ENCODE results near the gene ZMYND8.
A peak's percentile ranks its signal among the peaks of the same experiment; 100 is the strongest.
"Not testable (repeated sequence)": the region's sequence is repeated elsewhere in the genome, so short reads cannot be mapped to it uniquely, and the experiment has no call there.

ZMYND8 gene

DNA sequence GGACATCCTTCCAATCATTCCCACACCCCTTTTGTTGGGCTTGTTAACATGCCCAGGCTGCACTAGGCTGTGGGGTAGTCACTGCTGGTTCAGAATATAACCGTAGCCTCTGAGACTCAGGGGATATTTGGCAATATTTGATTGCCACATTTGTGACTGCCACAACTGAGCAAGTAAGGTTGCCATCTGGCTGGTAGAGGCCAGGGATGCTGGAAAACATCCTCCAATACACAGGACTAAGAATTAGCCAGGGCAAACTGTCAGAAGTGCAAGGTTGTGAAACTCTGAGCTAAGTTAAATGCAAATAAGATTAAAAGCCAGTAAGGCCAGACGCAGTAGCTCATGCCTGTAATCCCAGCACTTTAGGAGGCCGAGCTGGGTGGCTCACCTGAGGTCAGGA, 112.0 kb downstream of the ZMYND8 start:
- no peak for DNase-seq (ENCODE audit: low read depth)

DNA sequence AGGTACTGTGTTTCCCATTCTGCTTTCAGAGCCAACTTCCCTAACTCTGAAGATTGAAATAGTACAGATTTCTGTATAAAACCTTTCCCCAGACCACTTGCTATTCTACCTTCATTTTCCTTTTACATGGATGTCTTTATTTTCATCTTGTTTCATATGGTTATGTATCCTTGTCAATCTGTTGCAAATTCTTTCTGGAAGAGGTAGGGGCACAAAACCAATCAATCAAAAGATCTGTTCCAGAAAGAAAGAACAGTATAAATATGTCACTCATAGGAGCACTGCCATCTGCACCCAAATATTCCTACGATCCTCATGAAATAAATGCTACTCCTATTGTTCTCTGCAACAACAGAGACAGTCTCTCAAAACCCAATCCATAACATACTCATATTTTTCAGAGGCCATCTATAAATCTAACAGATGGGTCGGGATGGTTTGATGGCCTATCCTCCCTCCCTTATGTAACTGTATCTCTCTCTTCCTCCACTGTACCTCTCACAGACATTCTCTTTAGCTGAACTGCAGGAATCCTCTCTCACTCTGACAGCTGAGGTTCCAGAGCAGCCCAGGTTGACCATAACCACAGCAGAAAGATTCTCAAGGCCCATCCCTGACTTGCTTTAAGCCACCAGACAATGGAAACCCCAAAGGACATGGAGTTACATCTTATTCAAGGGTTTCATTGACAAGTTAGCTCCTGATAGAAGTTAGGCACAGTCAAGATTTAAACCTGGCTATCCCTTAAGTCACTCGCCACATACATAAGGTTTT, 112.8 kb downstream of the ZMYND8 start:
- DNase-seq (ENCODE audit: low read depth) = no peak

DNA sequence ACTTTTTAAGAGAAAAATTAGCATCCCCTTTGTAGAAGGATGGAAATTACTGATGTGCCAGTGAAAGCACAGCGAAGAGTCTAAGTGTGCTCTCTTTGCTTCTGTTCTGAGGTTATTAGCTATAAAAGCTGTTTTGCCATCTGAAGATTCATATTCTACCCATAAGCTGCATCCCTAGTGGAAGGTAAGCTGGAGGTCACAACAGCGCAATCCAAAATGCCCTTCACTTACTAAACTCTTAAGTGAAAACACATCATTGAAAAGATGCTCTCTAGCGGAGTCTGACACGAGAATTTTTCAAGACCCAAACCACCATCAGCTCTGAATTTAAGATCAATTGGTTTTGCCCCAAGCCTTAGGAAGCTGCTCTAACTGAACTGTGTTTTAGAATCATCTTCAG, 113.5 kb downstream of the ZMYND8 start:
- no peak for DNase-seq (ENCODE audit: low read depth)

DNA sequence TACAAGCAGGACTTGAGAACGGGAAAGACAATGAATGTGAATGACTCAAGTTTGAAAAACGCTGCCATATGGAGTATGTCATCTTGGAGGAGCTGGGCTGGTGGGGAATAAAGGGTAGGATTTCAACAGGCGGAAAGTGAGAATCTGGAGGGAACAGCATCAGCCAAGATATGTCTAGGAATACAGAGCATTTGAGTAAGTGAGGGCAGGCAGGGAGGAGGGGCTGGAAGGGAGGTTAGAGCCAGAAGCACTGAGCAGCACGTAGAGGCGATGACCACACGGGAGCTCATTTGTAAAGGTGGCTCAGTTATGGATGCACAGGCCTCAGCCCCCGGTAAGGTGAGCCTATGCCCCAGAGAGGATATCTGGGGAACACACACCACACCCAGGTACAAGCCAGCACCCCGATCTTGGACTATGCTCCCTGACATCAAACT, 115.1 kb downstream of the ZMYND8 start:
- DNase-seq (ENCODE audit: low read depth) = peak; percentile 74

DNA sequence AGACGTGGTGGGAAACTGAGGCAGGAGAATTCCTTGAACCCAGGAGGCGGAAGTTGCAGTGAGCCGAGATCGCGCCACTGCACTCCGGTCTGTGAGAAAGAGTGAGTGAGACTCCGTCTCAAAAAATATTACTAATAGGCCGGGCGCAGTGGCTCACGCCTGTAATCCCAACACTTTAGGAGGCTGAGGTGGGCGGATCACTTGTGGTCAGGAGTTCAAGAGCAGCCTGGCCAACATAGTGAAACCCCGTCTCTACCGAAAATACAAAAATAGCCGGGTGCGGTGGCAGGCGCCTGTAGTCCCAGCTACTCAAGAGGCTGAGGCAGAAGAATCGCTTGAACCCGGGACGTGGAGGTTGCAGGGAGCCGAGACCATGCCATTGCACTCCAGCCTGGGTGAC, 116.4 kb downstream of the ZMYND8 start:
- not testable (repeated sequence) for DNase-seq (ENCODE audit: low read depth)

DNA sequence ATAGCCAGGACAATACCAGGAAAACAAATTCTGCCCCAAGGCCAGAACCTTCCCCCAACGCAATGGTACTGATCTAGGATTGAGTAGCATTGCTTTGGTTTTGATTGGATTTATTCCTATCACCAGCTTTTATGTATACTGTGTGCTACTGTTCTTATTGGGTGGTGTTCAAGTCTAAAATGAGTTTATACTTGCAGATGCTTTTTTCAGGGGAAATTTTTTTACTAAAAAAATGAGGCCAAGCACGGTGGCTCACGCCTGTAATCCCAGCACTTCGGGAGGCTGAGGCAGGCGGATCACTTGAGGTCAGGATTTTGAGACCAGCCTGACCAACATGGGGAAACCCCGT, 116.8 kb downstream of the ZMYND8 start:
- no peak for DNase-seq (ENCODE audit: low read depth)

DNA sequence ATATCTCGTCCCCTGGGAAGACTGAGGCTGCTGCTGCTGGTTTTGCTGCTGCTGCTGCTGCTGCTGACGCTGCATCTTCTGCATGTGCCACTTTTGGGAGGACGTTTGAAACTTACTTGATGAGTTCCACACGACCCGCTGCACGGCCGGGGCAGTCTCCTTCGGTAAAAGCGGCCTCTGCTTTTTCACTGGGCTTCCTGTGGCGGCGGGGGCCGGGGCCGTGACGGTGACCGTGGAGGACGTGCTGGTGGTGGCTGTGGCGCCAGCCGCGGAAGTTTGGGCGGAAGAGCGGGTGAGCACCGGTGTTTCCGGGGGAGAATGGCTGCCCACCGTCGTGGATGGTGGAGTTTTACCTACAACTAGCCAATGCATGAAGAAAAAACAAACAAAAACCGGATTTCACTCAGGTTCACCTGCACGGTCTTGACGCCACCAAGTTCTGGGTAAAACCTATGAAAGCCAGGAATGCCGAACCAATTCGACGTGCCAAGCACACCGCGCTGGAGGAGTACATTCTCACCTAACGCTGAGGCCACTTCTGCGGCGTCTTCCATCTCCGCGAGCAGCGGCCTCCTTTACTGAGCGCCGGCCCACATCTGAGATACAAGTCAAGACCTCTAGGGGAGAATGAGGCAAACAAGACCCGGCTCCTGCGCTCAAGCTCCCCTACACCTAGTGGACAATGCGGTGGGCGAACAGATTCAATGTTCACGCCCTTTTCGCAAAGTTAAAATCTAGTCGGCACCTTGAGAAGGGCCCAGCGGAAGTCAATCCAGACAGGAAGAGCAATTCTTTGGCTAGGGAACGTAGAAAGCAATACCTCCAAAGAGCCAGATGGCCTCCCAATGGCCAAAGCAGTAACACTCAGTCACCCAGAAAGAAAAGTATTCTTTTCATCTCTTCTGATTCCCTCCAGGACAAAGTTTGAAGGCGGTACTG, 117.5 kb downstream of the ZMYND8 start:
- no peak for DNase-seq (ENCODE audit: low read depth)

DNA sequence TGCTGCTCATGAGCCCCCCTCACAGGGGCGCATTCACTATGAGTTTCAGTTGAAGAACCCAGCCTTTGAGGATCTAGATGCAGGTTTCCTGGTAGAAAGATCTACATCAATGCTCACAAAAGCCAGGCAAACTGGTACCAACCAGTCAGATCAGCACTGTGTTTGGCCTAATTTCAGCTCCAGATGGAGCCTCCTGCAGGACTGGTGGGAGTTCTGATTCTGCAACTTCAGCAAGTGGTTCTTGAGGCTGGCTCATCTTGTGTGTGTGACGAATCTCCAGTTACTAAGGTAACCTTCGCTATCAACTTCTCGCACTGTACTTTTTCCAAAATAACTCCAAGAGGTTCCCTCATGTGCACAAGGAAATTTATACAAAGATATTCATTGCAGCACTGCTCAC, 118.8 kb downstream of the ZMYND8 start:
- no peak for DNase-seq (ENCODE audit: low read depth)

DNA sequence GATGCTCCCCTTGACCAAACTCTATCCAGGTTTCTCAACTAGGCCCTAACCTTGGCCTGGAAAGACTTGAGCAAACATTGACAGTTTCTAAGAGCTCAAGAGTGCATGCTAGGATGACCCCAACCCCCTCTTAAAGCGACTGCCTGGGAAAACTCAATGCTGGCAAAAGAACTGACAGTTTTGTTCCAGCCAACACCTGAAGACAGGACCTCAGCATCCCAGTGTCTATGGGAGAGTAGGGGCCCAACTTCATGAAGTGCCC, 119.9 kb downstream of the ZMYND8 start:
- DNase-seq (ENCODE audit: low read depth) = no peak

DNA sequence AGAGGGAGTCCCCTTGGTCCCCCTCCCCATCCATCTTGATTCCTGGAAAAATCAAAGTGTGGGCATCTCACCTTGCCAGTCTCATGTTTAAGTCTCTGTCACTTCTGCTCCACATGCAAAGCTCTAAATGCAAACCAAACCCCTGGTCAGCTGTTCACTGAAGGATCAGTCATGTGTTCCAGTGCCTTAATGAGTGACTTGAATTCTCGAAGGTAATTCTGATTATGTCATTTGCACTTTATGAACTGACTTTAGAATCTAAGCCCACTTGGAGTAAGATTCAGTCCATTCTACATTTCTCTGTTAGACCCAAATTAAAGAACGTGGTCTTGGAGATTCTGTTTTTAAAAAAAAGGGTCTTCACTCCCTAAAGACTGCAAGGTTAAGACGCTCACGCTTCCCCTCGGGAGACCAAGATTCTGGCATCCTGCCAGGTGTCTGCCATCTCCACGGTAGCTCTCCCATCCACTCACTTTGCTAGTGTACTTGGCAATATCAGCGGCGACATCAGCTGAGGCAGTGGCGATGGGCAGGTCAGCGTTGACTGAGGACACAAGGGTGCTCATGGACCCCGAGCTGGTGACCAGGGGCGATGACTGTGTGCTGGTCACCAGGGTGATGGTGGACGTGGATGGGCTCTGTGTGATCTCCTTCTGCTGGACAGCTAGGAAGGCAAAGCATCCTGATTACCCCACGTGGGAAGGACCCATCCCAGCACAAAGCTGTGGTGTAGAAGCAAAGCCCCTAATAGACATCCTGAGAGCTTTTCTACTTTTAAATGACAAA, 120.5 kb downstream of the ZMYND8 start:
- no peak for DNase-seq (ENCODE audit: low read depth)

DNA sequence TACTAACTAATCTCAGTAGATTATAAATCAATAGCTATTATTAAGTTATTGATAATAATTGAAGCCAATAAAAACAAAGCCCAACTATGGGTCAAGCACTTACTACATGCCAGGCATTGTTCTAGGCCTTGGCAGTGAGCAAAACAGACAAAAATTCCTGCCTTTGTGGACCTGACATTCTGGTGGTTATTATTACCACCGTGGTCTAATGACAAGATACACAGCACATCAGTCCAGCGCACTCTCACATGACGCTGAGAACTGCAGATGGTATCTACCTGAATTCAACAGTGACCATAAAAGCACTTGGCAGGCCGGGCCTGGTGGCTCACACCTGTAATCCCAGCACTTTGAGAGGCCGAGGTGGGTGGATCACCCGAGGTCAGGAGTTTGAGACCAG, 121.4 kb downstream of the ZMYND8 start:
- no peak for DNase-seq (ENCODE audit: low read depth)

DNA sequence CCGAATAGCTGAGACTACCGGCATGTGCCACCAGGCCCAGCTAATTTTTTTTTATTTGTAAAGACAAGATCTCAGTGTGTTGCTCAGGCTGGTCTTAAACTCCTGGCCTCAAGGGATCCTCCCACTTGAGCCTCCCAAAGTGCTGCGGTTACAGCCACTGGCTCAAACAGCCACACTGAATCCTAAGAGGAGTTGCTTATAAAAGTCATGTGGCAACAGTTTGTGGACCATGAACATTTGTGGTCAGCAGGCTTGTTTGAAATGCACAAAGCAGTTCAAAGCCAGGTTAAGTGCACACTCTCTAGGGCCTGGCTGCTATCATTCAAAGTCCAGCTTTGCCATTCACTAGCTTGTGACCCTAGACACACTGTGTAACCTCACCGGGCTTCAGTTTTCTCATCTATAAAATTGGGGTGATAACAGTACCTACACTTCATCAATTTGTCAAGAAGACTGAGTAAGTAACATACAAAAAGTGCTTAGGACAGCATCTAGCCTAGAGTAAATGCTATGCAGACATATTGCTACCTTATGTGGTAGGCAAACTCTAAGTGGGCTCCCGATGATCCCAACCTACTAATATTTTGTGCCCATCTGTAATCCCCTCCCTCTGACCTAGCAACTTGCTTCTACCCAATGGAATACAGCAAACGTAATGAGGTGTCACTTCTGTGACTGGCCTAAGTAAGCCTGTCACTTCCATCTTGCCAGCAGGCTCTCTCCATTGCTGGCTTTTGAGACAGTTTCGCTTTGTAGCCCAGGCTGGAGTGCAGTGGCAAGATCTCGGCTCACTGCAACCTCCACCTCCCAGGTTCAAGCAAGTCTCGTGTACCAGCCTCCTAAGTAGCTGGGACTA, 122.9 kb downstream of the ZMYND8 start:
- no peak for DNase-seq (ENCODE audit: low read depth)

DNA sequence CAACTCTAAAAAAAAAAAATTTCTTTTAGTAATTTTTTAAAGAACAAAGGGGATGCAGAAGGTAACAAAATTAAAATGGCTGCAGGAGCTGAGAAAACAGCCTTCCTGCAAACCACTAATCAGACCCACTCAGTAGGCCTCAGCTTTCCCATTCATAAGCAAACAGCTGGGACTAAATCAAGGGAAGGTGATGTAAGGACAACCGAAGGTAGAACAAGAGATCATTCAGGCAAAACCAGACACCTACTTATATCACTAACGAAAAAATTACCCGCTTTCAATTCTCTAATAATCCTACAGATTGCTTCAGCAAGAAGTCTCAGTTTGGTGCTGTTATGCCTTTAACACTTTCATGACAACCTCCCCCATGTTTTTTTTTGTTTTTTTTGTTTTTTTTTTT, 124.0 kb downstream of the ZMYND8 start:
- DNase-seq (ENCODE audit: low read depth) = no peak

DNA sequence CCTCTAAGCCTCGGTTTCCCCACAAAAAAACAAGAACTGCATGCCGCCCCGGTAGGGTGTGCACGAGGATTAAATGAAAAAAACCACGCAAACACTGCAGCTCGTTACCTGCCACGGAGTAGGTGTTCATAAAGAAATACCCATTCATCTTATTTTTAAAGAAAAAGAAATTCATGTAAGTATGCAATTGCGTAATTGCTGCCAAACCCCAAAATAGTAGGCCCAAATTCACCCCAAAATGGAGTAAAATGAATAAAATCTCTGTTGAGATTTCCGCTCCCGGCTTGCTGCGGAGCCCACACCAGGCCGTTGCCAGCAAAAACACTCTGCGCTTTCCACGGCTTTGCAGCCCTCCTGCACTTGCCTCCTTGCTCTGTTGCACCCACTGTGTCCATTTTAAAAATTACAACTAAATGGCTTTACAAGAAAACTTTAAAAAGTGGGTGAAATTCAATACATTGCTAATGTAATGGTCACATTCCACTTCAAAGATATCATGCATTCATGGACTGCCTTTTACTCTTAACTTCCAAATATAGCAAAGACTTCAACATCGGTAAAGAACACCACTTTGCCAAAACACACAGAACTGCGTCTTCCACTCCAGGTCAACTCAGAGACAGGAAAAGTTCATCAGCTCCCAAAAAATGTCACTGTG, 125.0 kb downstream of the ZMYND8 start:
- DNase-seq (ENCODE audit: low read depth) = peak; percentile 41

DNA sequence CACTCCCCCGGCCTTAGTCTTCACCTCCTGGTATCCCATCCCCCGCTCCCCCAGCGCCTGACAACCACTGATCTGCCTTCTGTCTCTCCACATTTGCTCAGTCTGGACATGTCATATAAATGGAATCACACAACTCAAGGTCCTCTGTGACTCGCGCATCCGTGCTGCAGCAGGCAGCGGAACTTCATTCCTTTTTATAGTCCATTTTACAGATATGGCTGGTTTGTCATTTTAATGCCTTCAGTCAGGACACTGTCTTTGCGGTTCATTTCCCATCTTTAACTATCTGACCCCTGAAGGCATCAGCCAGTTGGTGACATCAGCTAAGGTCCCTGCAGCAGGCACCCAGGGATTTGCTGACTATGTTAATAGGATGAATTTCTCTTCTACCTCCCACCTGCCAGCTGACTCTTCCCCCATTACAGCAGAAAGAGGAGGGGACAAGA, 125.7 kb downstream of the ZMYND8 start:
- DNase-seq (ENCODE audit: low read depth) = no peak

DNA sequence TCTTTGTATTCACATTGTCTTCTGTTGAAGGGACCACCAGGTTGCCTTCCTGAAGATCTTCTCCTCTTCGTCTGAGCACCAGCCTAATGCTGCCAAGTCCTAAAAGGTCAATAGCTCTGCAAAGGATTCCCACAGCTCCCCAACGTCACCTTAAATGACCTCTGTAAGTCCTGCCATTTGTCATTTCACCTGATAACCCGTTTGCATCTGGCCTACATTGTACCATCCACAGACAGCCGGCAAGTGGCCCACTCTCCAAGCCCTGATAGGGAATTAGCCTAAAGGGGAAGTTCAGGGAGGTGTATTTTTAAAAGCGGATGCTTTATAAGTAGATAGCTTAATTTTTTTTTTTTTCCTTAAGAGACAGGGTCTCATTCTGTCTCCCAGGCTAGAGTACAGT, 127.8 kb downstream of the ZMYND8 start:
- DNase-seq (ENCODE audit: low read depth) = no peak

DNA sequence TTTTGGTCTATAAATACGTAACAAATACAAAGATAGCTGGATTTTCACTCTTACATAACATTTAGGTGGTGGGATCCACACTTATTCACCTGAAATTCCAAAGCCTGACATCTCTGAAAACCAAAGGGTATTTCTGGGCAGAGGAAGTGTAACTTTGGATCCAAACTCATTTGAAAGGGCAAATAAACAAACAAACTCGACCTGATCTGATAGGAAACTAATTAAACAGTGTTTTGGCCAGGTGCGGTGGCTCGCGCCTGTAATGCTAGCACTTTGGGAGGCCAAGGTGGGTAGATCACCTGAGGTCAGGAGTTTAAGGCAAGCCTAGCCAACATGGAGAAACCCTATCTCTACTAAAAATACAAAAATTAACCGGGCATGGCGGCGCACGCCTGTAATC, 128.9 kb downstream of the ZMYND8 start:
- no peak for DNase-seq (ENCODE audit: low read depth)

DNA sequence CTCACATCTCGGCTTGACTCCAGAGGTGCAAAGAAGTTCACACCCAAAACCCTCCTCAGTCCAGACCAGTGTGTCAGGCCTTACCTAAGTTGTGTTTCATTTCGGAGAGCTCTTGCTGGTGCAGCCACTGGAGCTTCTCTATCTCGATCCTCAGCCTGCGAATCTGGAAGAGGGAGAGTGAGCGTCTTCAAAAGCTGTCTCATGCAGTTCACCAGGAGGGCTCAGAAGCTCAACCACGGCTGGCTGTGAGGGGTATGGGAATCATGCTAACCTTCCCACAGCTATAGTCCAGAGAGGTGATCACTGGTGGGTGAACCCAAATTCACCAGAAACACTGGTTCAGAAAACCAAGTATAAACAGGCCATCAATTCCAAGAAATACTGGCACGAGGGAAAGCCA, 129.4 kb downstream of the ZMYND8 start:
- no peak for DNase-seq (ENCODE audit: low read depth)

DNA sequence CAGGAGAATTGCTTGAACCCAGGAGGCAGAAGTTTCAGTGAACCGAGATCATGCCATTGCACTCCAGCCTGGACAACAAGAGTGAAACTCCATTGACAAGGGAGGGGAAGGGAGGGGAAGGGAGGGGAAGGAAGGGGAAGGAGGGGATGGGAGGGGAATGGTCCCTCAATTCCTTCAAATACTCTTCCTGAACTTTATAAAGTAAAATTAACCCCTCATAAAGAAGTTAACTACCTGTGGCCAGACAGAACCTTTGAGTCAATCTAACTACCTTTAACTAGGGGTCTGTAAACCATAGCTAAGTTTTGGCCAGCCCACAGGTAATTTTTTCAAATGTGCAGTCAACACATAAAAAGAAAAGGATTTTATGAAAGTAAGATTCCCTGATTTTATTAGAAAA, 131.0 kb downstream of the ZMYND8 start:
- no peak for DNase-seq (ENCODE audit: low read depth)

DNA sequence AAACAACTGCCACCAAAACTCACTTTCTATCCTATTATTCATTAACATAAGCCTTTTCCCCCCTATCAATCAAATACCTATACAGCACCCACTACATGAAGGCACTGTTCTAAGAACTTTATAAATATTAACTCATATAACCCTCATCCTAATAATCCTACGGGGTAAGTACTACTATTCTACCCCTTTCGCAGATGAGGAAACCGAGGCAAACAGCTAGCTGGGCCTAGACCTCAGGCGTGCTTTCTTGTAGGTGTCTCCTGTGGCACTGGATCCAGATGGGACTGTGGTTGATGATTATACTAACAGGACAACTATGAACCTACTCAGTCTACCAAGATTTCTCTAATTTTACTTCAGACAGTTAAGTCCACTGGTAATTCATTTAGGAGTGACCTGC, 131.6 kb downstream of the ZMYND8 start:
- DNase-seq (ENCODE audit: low read depth) = no peak

DNA sequence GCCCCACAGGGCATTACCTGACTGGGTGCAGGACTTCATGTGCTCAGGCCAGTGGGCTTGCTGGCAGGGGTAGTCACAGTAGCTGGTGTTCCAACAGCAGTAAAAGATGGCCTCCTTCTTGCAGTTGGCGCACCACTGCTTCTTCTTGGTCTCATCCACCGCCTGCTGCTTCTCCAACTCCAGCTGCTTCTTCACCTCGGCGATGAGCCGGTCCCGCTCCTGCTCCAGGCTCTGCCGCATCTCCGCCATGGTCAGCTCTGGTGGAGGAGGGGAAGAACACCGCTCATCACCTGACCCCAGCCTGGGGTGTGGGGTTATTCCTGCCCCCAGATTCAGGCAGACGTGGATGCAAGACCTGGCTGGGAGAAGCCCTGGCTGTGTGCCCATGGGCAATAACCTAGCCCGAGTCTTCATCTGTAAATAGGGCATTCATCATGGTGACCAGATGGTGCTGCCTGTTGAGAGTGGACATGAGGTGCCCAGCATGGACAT, 132.2 kb downstream of the ZMYND8 start:
- no peak for DNase-seq (ENCODE audit: low read depth)

Data from fibroblast of the conjunctiva (primary cell).